C4-2B (cell line): Measurements from ENCODE around the gene ECI2.

Experiments used
- ZFX ChIP-seq: fragments of 450-650 bp; IDR thresholded peaks from 2 replicates; pipeline ENCODE4 v1.6.1; 2017
- TF ChIP-seq, protein P1 (sequence below): fragments of 450-650 bp; conservative IDR thresholded peaks from 2 replicates; pipeline ENCODE4 v1.5.1; 2017; ENCODE audit warnings: mild to moderate bottlenecking

DNA sequence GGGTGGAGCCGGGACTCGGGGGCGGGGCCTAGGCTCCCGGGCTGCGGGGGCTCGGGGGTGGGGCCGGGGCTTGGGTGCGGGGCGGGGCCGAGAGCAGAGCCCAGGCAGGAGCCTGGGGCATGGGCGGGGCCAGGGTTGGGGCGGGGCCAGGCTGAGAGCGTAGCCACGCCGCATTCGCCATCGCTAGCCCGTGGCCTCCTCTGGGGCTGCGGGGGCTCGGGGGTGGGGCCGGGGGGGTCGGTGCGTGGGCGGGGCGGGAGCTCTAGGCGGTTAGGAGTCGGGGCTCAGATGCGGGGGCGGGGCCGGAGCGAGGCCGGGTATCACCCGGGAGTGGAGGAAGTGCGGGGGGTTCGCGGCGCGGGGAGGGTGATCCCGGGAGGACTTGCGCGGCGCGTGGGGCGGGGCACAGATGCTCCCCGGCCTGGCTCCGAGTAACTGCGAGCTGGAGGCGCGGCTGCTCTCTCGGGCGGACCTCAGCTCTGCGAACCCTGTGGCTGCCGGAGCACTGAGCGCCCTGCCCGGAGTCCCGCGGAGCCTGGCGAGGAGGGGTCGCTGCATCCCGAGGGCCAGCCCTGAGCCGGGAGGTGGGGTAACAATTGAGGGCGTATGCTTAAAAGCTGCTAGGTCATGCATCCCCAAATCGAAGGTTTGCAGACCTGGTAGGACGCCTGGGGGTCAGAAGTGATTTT, 434 bp upstream of the ECI2 start:
- TF ChIP-seq, protein P1, sequence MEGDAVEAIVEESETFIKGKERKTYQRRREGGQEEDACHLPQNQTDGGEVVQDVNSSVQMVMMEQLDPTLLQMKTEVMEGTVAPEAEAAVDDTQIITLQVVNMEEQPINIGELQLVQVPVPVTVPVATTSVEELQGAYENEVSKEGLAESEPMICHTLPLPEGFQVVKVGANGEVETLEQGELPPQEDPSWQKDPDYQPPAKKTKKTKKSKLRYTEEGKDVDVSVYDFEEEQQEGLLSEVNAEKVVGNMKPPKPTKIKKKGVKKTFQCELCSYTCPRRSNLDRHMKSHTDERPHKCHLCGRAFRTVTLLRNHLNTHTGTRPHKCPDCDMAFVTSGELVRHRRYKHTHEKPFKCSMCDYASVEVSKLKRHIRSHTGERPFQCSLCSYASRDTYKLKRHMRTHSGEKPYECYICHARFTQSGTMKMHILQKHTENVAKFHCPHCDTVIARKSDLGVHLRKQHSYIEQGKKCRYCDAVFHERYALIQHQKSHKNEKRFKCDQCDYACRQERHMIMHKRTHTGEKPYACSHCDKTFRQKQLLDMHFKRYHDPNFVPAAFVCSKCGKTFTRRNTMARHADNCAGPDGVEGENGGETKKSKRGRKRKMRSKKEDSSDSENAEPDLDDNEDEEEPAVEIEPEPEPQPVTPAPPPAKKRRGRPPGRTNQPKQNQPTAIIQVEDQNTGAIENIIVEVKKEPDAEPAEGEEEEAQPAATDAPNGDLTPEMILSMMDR: no peak
- TF ChIP-seq ZFX: no peak
